GM12878 (cell line): ENCODE measurements around the gene GPRC5B. TPM values are rescaled to one million over a fixed set of nuclear protein-coding genes. Genes with fewer than 3 reads are reported as not detected.

Experiments used
- ASH2L ChIP-seq: fragments of 300-600, 200-600 bp; sonication (generic); IDR thresholded peaks from 2 replicates; pipeline ENCODE4 v1.6.1; 2017; ENCODE audit warnings: low read depth, mild to moderate bottlenecking, borderline replicate concordance
- CUX1 ChIP-seq: IDR thresholded peaks from 2 replicates; pipeline ENCODE4 v1.6.1; 2012; ENCODE audit warnings: improper control_type of control experiment, low read depth, low read length; ENCODE audit not compliant: insufficient replicate concordance
- EGR1 ChIP-seq, 2 experiments: IDR thresholded peaks; 1 replicate in 1 of 2; 2 replicates in 1 of 2; pipeline ENCODE4 v1.6.1; 2011 to 2012; ENCODE audit warnings: low read depth in 2 of 2, low read length in 2 of 2, borderline replicate concordance in 1 of 2, mild to moderate bottlenecking in 1 of 2, moderate library complexity in 1 of 2
- ESRRA ChIP-seq: IDR thresholded peaks from 2 replicates; pipeline ENCODE4 v1.6.1; 2012; ENCODE audit warnings: mild to moderate bottlenecking, low read length, improper control_type of control experiment
- HDAC6 ChIP-seq: fragments of 200-600 bp; sonication (generic); IDR thresholded peaks from one replicate; pipeline ENCODE4 v1.8.0; 2017; ENCODE audit warnings: antibody characterized with exemption; ENCODE audit not compliant: unreplicated experiment
- HSF1 ChIP-seq: fragments of 150-350 bp; IDR thresholded peaks from 2 replicates; pipeline ENCODE4 v1.6.1; 2014; ENCODE audit warnings: mild to moderate bottlenecking, low read depth, low read length
- MTA3 ChIP-seq: IDR thresholded peaks from 2 replicates; pipeline ENCODE4 v1.6.1; 2012; ENCODE audit warnings: low read length, inconsistent platforms, borderline replicate concordance
- RAD51 ChIP-seq: fragments of 450-650 bp; IDR thresholded peaks from 2 replicates; pipeline ENCODE4 v1.6.1; 2016; ENCODE audit warnings: moderate library complexity, mild to moderate bottlenecking, inconsistent platforms
- RFX5 ChIP-seq: IDR thresholded peaks from 2 replicates; pipeline ENCODE4 v1.6.1; 2011; ENCODE audit warnings: low read depth, low read length, improper control_type of control experiment
- SUZ12 ChIP-seq: fragments of 200-600 bp; sonication (generic); IDR thresholded peaks from one replicate; pipeline ENCODE4 v1.6.1; 2018; ENCODE audit warnings: antibody characterized with exemption, mild to moderate bottlenecking; ENCODE audit not compliant: unreplicated experiment
- TARDBP ChIP-seq: IDR thresholded peaks from 2 replicates; pipeline ENCODE4 v1.6.1; 2016; ENCODE audit warnings: borderline replicate concordance
- ZSCAN29 ChIP-seq: fragments of 450-650 bp; IDR thresholded peaks from 2 replicates; pipeline ENCODE4 v1.6.1; 2017; ENCODE audit warnings: mild to moderate bottlenecking, moderate library complexity
- polyA plus RNA-seq, 11 experiments: library from polyadenylated mRNA; depleted of rRNA in 4 of 11; unstranded in 6 of 11; stranded (reverse) in 5 of 11; fragments of >200 nt; fragmentation: Nextera tagmentation in 4 of 11; fragmentation: Illumina TruSeq in 1 of 11; extraction: Ambion mirVana in 4 of 11; extraction: Trizol in 1 of 11; gene quantifications; 1 replicate in 1 of 11; 2 replicates in 10 of 11; pipeline versions ENCODE4 v1.2.1 to v1.2.3, GENCODE V29; 2011 to 2016; ENCODE audit warnings: inconsistent platforms in 2 of 11, missing spikeins in 2 of 11, low read depth in 1 of 11
- total RNA-seq, 4 experiments: library from RNA; depleted of rRNA in 3 of 4; stranded (reverse); fragments of >200 nt in 3 of 4; fragmentation: Illumina TruSeq in 1 of 4; extraction: Trizol in 1 of 4; gene quantifications; 2 replicates each; pipeline versions ENCODE4 v1.2.1 to v1.2.3, GENCODE V29; 2013 to 2021

GPRC5B gene
- total and polyA plus RNA-seq, 10 of the 15 experiments (the other 5 are each of a cell fraction or from before 2014, with no cell fraction given) = 0.01 to 0.42 (median 0.15) TPM; not detected in 2

- TF ChIP-seq CUX1 (no peak), TARDBP (no peak), MTA3 (no peak), RFX5 (no peak), ESRRA (no peak), ZSCAN29 (no peak), RAD51 (no peak), ASH2L (no peak), HSF1 (no peak), HDAC6 (no peak), SUZ12 (no peak), EGR1 (IDR thresholded peaks at IDR 0.05; ENCODE audit: borderline replicate concordance in 1 of 2, low read depth in 2 of 2, low read length in 2 of 2) (no peak)
Observed at GRCh38 chr16:19878757-19879156, 5.9 kb downstream of the GPRC5B start (continued).
